NCI-H2107 (cell line): ENCODE data around the gene OASL.
"Not testable (repeated sequence)": the region's sequence is repeated elsewhere in the genome, so short reads cannot be mapped to it uniquely, and the experiment has no call there.

ENCODE experiments used
- DNase-seq: peaks from one replicate; lab custom pipeline; 2025; lab: John Stamatoyannopoulos, UW

Gene OASL, protein sequence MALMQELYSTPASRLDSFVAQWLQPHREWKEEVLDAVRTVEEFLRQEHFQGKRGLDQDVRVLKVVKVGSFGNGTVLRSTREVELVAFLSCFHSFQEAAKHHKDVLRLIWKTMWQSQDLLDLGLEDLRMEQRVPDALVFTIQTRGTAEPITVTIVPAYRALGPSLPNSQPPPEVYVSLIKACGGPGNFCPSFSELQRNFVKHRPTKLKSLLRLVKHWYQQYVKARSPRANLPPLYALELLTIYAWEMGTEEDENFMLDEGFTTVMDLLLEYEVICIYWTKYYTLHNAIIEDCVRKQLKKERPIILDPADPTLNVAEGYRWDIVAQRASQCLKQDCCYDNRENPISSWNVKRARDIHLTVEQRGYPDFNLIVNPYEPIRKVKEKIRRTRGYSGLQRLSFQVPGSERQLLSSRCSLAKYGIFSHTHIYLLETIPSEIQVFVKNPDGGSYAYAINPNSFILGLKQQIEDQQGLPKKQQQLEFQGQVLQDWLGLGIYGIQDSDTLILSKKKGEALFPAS

DNA sequence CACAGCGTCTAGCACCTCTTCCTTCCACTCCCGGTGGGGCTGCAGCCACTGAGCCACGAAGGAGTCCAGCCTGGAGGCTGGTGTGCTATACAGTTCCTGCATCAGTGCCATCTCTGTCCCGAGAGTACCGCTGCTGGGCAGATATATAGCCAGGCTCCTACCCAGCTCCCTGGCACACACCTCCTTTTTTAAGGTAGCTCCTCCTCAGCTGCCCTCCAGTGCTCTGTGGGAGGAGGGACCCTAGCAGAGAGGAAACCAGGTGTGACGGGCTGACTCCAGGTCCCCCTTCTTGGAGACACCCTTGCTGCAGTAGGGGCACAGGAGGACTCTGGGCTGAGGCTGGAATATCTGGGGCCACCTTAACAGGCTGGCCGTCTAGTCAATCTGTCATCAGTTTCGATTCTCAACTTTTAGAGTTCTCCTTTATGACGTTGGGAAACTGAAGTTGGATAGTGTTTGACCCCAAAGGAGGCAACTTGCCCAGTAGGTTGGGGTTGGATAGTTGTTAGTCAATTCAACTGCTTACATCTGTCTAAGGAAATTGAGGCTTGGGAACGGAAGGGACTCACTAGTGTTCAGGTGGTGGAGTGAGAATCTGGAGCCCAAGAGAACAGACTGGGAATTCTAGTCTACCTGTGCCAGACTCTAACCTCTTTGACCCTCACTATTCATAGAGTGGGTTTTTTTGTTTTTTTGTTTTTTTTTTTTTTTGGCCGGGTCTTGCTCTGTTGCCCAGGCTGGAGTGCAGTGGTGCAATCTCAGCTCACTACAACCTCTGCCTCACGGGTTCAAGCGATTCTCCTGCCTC lies at the start of gene OASL:
TSS of gene OASL (minus strand) at position 386 of the 808 bp plus-strand sequence. CDS start at position 111, 275 bp downstream.
- DNase-seq = no peak

DNA sequence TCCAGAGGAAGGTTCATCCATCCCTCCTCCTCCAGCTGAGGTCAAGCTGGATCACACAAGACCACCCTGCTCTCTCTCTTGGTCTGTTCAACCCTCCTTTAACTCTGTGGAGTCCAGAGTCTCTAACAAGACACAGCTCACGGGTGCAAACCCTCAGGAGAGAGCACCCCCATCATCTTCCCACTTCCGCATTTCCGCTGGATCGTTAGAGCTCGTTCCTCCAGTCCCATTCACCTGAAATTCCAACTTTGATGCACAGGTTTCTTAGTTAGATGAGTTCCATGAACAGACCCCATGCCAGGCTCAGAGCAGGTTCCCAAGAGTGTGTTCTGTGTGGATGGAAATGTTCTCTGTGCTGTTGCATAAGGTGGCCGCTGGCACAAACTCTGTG lies 49.1 kb upstream of the OASL start:
- no peak for DNase-seq

DNA sequence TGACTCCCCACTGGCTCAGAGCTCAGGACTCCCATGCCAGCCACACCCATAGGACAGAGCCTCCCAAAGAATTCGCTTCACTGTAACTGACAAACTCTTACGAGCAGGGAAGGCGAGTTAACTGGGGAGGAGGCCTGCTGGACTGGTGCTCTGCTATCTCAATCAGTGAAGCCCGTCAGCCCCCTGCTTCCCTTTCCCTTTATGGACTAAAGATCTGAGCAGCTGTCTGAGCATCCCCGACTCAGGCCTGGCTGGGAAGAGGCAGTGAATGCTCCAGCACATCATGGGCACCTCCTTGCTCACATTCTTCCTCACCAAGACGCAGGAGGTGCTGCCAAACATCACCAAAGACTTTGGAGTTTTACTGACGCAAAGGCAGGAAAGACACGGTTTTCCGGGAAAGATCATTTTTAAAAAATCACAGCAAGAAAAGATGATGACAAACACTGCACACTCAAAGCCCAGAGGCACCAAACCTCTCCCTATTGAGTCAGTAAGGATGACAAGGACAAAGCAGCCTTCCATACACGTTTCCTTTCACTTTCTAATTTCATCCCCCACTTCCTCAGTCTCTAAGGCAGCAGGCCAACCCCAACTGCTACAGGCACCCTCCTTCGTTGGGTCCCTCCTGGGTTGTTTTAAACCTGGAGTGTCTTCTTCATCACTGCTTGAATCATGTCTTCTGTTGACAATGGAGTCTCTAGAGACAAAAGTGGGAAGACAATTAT lies 48.6 kb upstream of the OASL start:
- no peak for DNase-seq

DNA sequence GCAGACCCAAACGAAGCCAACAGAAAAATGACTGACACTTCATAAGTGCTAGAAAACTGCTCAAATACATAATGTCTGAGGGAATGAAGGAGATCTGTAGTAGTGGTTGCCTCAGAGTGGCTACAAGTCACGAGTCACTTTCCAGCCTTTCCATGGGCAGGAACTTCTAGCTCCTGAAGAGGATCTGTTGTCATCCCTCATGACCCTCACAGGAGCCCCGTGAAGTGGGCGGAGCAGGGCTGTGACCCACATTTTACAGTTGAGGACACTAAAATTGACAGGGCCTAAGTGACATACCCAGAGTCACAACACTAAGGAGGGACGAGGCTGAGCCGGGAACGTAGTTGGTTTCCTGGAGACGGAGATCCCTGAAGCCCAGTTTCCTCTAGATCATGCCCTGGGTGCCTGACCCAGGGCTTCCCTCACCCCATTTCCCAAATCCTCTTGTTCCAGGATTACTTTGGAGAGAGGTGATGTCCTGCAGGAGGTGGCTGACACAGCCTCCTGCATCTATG lies 47.8 kb upstream of the OASL start:
- DNase-seq = no peak

DNA sequence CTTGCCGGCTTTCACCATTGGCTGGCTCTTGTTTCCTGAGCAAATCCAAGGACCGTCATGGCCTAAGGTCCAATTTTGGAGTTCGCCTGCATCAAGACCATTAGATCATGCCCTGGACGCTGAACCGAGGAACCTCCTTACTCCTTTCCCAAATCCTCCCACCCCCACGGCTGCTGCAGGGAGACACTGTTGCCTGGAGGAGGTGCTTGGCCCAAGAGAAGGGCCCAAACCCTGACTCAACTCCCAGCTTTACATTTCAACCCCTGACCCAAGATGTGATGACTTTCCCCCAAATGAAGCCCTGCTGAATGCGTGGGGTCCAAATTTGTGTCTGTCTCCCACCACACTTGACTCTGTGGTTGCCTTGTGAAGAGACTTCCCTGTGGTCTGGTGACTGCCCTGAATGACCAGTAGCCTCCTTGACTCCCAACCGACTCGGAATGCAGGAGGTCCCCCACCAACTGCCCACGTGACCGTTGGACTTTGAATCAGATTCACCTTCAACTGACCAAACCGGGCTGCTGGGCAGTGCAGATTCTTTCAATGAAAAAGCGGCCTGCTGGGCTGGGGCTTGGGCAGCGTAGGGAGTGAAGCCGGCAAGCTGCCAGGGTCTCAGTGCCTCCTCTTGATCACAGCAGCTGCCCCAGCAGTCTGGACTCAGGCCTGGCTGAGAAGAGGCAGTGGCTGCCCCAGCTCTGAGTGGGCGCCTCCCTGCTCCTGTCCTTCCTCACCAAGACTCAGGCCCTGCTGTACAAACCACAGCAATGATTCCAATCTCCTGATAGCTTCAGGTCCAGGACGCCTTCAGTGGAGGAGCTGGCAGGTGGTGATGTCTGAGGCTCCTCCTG lies 46.7 kb upstream of the OASL start:
- DNase-seq = no peak

DNA sequence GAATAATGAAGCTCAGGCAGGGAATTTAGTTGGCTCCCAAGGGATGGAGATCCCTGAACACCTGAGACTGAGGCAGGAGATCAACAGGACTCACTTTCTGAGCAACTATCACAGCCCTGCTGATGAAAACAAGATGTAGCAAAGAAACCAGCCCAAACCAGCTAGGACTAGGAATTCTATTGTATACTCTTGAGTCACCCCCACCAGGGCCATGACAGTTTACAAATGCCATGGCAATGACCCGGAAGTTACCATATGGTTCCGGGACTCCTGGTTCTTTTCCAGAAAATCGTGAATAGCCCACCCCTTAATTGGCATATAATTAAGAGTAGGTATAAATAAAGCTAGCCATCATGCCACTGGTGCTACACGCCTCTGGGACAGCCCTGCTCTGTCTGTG lies 46.0 kb upstream of the OASL start:
- DNase-seq = no peak

DNA sequence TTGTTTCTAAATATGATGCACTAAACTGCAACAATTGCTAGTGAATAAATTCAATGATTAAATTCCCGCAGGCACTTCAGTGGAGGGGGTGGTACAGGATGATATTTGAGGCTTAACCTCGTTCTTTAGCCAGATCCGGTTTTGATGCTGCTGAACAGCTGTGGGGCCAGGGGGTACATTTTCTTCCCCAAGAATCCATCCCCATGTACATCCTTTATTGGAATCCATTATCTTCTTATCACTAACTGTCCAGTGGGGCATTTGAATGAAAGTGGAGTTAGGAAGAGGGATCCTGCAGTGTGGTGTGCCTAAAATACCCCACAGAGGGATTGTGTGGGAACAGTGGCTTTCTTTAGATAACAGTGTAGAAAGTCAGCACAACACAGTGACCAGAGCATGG lies 45.2 kb upstream of the OASL start:
- no peak for DNase-seq

DNA sequence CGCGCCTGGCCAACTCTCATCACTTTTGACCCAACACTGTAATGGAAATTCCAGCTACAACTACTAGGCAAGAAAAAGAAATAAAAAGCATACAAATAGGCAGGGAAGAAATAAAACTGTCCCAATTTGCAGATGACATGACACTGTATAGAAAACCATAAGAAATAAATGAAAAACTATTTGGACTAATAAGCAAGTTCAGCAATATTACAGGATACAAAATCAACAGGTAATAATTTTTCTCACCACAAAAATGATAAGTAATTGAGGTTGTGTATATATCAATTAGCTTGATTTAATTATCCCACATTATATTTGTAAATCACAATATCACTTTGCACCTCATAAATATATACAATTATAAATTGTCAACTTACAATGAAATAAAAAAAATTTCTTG lies 41.9 kb upstream of the OASL start:
- no peak for DNase-seq

DNA sequence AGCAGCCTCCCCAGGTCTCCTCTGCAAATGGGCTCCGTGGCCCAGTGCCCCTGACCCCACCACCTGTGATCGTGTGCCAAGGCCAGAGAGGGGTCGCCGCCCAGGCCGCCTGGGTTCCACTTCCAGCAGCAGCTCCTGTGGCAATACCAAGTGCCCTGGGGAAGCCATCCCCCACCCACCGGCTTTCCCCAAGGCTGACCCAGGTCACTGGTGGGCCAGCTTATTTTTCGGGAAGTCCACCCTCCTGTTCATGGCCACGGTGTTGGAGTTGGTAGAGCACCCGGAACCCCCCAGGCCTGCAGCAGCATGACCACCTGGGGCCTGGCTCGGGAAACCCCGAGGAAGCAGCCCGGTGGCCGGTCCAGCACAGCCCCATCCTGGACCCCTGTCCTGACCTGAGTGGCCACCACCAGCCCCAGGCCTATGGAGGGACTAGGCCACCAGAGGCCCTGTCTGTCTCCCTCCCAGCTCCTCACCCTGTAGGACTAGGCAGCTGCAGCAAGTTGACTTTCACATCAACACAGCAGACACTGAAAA lies 40.8 kb upstream of the OASL start:
- DNase-seq = no peak

DNA sequence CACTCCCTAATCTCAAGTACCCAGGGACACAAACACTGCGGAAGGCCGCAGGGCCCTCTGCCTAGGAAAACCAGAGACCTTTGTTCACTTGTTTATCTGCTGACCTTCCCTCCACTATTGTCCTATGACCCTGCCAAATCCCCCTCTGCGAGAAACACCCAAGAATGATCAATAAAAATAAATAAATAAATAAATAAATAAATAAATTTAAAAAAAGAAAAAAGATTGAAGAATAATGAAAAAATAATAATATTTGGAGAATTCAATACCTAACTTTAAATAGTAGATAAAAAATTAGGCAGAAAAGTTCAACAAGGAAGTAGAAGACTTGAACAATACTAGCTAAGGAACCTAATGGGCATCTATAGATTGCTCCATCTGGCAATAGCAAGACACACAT lies 38.4 kb upstream of the OASL start:
- DNase-seq = not testable (repeated sequence)

DNA sequence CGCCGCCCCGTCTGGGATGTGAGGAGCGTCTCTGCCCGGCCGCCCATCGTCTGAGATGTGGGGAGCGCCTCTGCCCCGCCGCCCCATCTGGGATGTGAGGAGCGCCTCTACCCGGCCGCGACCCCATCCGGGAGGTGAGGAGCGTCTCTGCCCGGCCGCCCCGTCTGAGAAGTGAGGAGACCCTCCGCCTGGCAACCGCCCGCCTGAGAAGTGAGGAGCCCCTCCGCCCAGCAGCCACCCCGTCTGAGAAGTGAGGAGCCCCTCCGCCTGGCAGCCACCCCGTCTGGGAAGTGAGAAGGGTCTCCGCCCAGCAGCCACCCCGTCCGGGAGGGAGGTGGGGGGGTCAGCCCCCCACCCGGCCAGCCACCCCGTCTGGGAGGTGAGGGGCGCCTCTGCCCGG lies 36.9 kb upstream of the OASL start:
- not testable (repeated sequence) for DNase-seq

DNA sequence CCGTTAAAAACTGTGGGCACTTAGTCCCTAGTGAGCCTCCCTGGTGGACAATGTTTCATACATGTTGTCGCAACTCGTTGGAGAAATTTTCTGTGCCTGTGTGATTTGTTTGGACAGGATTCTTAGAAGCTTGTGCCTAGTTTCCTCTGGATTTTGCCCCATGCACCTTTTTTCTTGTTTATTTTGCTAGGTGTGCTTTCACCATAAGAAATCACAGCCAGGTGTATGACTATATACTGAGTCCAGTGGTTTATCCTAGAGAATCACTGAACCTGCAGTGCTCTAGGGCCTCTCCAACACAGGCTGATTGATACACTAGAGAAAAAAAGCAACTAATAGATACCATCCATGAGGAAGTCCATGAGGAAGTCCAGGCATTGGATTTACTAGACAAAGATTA lies 33.1 kb upstream of the OASL start:
- no peak for DNase-seq

DNA sequence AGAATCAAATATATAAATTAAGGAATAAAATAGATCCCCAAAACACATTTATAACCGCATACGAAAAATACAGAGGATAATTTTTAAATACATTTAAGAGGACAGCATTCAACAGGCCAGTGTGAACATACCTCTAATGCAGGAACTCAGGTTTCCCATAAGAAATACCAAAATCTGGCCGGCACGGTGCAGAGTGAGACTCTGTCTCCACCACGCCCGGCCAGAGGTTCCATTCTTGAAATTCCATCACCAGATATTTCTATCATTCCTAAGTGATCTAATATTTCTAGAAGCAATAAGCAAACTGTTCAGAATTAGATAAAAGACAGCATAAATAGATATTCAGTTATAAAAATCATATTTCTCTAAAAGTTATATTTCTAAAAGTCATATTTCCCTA lies 30.2 kb upstream of the OASL start:
- DNase-seq = no peak

DNA sequence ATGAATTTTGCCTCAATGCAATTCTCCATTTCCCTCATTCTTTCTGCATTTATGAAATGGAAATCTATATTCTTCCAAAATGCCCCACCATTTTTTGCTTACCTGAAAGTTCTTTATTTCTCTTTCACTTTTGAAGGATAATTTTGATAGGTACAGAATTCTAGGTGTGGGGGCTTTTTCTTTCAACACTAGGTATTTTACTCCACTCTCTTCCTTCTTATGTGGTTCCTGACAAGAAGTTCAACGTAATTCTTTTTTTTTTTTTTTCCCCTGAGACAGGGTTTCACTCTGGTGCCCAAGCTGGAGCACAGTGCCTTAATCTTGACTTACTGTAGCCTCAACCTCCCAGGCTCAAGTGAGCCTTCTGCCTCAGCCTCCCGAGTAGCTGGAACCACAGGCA lies 26.3 kb upstream of the OASL start:
- DNase-seq = no peak

DNA sequence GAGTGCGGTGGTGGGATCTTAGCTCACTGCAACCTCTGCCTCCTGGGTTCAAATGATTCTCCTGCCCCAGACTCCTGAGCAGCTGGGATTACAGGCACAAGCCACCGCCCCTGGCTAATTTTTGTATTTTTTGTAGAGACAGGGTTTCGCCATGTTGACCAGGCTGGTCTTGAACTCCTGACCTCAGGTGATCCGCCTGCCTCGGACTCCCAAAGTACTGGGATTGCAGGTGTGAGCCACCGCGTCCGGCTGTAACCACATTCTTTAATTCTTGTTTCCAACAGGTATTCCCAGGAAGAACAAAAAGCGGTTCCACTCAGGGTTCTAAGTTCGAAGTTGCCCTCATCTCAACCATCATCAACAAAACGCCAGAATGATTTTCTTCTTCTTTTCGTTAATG lies 25.5 kb upstream of the OASL start:
- not testable (repeated sequence) for DNase-seq

DNA sequence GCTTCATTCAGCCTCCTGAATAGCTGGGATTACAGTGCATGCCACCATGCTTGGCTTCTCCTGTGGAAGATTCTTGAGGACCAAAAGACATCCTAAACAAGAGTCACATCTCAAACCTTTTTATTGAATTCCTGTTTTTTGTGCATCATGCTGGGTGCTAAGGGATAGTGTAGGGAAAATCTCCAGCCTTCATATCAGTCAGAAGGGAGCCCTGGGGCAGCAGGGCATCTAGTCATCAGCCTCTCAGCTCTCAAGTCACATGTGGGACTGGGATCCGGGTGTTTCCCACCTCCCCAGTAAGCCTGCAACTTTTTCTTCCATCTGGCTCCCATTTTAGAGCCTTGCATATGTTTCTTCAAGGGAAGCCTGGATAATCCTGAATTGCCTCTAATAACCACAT lies 25.1 kb upstream of the OASL start:
- DNase-seq = no peak

DNA sequence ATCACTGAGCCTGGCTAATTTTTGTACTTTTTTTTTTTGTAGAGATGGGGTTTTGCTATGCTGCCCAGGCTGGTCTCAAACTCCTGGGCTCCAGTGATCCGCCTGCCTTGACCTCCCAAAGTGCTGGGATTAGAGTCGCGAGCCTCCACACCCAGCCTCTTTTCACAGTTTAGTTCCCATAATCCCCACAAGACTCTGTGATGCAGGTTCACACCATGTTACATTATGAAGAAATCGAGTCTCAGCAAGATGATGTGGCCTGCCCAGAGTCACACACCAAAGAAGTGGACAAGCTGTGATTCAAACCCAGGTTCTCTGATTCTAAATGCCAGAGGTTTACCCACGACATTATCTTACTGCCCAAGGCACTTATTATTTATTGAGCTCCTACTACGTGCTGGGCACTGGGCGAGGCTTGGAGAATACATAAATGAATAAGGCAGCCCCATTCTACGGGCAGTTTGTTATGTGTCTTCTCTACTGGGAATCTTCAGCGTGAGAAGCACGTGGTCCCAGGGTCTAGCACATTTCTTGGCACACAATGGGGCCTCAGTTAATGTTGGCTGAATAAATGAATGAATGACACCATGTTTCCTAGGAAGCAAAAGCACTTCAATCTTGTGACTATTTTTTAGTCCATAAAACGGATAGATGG lies 23.5 kb upstream of the OASL start:
- DNase-seq = no peak

DNA sequence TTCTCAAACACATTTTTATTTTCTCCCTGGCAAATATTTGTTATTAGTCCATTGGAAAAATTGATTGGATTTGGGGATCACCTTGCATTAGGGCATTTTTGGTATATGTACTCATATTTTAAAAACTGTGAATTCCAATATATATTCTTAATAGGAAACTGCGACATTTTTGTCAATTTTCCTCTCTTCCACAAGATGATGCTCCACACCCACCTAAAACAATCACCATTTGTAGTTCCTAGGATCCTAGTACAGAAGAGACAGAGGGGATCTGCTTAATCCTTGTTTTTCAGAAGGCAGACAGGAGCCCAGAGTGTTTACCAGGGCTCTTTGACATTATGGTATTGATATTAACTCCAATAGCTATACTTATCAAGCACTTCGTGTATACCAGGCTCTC lies 22.8 kb upstream of the OASL start:
- no peak for DNase-seq

DNA sequence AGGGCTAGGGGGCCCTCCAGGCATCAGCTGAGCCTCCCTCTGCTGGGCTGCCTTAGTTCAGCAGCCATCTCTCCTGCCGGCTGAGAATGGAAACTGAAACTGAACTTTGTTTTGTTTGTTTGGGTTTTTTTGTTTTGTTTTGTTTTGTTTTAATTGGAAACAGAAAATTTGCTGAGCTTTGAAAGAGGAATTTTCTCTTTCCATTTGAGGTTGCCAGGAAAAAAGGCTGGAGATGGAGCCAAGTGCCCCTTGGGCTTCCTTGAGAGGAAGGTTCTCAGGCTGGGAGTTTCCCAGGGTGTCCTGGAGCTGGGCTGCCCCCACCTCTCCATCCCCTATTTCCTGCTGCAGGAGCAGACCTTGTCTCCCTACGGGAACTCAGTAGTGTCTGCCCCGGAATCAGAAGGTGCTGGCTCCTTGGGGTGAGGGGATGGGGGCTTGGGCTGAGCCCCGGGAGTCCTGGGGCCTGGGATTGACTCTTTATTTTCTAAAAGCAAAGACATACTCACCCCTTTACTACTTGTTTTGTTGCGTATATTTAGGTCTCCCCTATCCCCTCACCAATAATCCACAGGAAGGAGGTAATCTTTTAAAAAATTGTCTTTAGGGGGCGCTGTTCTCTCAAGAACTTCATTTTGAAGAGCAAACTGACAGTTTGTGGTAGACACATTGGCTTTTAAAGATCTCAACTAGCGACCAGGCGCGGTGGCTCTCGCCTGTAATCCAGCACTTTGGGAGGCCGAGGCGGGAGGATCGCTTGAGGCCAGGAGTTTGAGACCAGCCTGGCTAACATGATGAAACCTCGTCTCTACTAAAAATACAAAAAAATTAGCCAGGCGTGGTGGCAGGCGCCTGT lies 21.3 kb upstream of the OASL start:
- peak; percentile 33 for DNase-seq
